ENCODE results near the gene AGPAT3.

Gene AGPAT3

GRCh38 chr21:43910460-43910859, 45.4 kb downstream of the AGPAT3 start:
- DNase-seq, result no peak

- no peak for DNase-seq
These were observed 46.3 kb downstream of the AGPAT3 start for GRCh38 chr21:43911015-43911934.

- no peak for DNase-seq
These were observed 47.0 kb downstream of the AGPAT3 start for GRCh38 chr21:43911935-43912487.

- no peak for DNase-seq
These were observed 47.5 kb downstream of the AGPAT3 start for GRCh38 chr21:43912500-43912899.

- DNase-seq, result no peak
These were observed 47.9 kb downstream of the AGPAT3 start for GRCh38 chr21:43912910-43913309.

GRCh38 chr21:43913928-43914327, 48.9 kb downstream of the AGPAT3 start:
- DNase-seq, result no peak

- DNase-seq, result no peak
These were observed 51.1 kb downstream of the AGPAT3 start for GRCh38 chr21:43916076-43916475.

- DNase-seq, result peak; percentile 56 to 57
These were observed 51.9 kb downstream of the AGPAT3 start for GRCh38 chr21:43916691-43917514.

GRCh38 chr21:43917515-43918384, 52.7 kb downstream of the AGPAT3 start:
- DNase-seq, result peak; percentile 19 to 22

GRCh38 chr21:43918385-43918947, 53.4 kb downstream of the AGPAT3 start:
- DNase-seq, result no peak

- DNase-seq, result no peak
These were observed 54.3 kb downstream of the AGPAT3 start for GRCh38 chr21:43919283-43919682.

- DNase-seq, result no peak
These were observed 55.1 kb downstream of the AGPAT3 start for GRCh38 chr21:43919871-43920801.

- peak; percentile 34 for DNase-seq
These were observed 56.6 kb downstream of the AGPAT3 start for GRCh38 chr21:43921571-43921978.

- peak; percentile 75 to 79 for DNase-seq
These were observed 57.2 kb downstream of the AGPAT3 start for GRCh38 chr21:43921979-43922945.

GRCh38 chr21:43922949-43923348, 57.9 kb downstream of the AGPAT3 start:
- DNase-seq, result no peak

GRCh38 chr21:43923391-43923790, 58.4 kb downstream of the AGPAT3 start:
- no peak for DNase-seq

- no peak for DNase-seq
These were observed 59.5 kb downstream of the AGPAT3 start for GRCh38 chr21:43924421-43925095.

- DNase-seq, result no peak
These were observed 60.1 kb downstream of the AGPAT3 start for GRCh38 chr21:43925096-43925481.

- DNase-seq, result no peak
These were observed 60.6 kb downstream of the AGPAT3 start for GRCh38 chr21:43925609-43926008.

Measured in activated CD4-positive, alpha-beta T cell treated with anti-CD3 and anti-CD28 coated beads, Interleukin-2, amount 50 U/mL, for 4 hours (primary cell).